Caki2 (cell line): ENCODE results near the gene CDH4. TPM values are rescaled to one million over a fixed set of nuclear protein-coding genes. Genes with fewer than 3 reads are reported as not detected.
"Not testable (repeated sequence)": the region's sequence is repeated elsewhere in the genome, so short reads cannot be mapped to it uniquely, and the experiment has no call there.

Experiments used
- DNase-seq: peaks from one replicate; pipeline ENCODE4 v3.0.0-alpha.2; 2015; ENCODE audit warnings: low read depth
- in situ Hi-C: cut with HindIII; loops from 2 replicates; pipeline ENCODE4 v1.10.0; 2016; ENCODE audit warnings: low sequenced_read_pairs, low pct_unique_long_range_greater_than_20kb, mixed read lengths
- total RNA-seq: library from RNA; depleted of rRNA; stranded (reverse); fragments of >200 nt; shearing (Covaris generic); gene quantifications from 2 replicates; pipeline ENCODE4 v1.2.3, GENCODE V29; 2014; ENCODE audit warnings: low replicate concordance

Gene CDH4
- total RNA-seq, 1 experiment from 2014 or later: 2.7 TPM

GRCh38 chr20:61939691-61940360 is 687.8 kb downstream of the CDH4 start:
- no peak for DNase-seq
- in situ Hi-C loops: no loop called here

GRCh38 chr20:61940491-61940890 is 688.4 kb downstream of the CDH4 start:
- no peak for DNase-seq
- in situ Hi-C loops: no loop called here

GRCh38 chr20:61940976-61941720 is 689.1 kb downstream of the CDH4 start:
- in situ Hi-C loops: no loop called here
- no peak for DNase-seq

GRCh38 chr20:61941721-61942405 is 689.8 kb downstream of the CDH4 start:
- in situ Hi-C loops: no loop called here
- no peak for DNase-seq

GRCh38 chr20:61942526-61942925 is 690.5 kb downstream of the CDH4 start:
- in situ Hi-C loops: no loop called here

GRCh38 chr20:61944967-61945366 is 692.9 kb downstream of the CDH4 start:
- DNase-seq, in situ Hi-C loops: not testable (repeated sequence)

More at GRCh38 chr20:61942526-61942925, 690.5 kb downstream of the CDH4 start:
- DNase-seq: no peak

- DNase-seq, in situ Hi-C loops: not testable (repeated sequence)
Measured at GRCh38 chr20:61945495-61945894, 693.4 kb downstream of the CDH4 start.

- DNase-seq, in situ Hi-C loops: not testable (repeated sequence)
Measured at GRCh38 chr20:61948056-61948455, 696.0 kb downstream of the CDH4 start.

GRCh38 chr20:61948586-61949362 is 696.7 kb downstream of the CDH4 start:
- in situ Hi-C loops: no loop called here
- no peak for DNase-seq

GRCh38 chr20:61949363-61949713 is 697.3 kb downstream of the CDH4 start:
- in situ Hi-C loops: no loop called here
- DNase-seq: no peak

- in situ Hi-C loops: no loop called here
- no peak for DNase-seq
Measured at GRCh38 chr20:61949714-61950640, 697.9 kb downstream of the CDH4 start.

GRCh38 chr20:61950641-61951071 is 698.6 kb downstream of the CDH4 start:
- in situ Hi-C loops: no loop called here
- DNase-seq: no peak

GRCh38 chr20:61951695-61952533 is 699.9 kb downstream of the CDH4 start:
- in situ Hi-C loops: no loop called here
- peak; percentile 35 for DNase-seq

GRCh38 chr20:61953037-61954021 is 701.3 kb downstream of the CDH4 start:
- in situ Hi-C loops: no loop called here
- DNase-seq: no peak

GRCh38 chr20:61954276-61955021 is 702.4 kb downstream of the CDH4 start:
- in situ Hi-C loops: no loop called here

More at GRCh38 chr20:61954276-61955021, 702.4 kb downstream of the CDH4 start:
- no peak for DNase-seq
